ENCODE results near the gene CLSTN2.

CLSTN2 gene

GRCh38 chr3:140091143-140091542 lies 156.2 kb downstream of the CLSTN2 start:
- FAIRE-seq (no peak), DNase-seq (ENCODE audit: low spot score) (no peak)

- DNase-seq (ENCODE audit: low spot score), result no peak
- FAIRE-seq, result no peak
Observed at GRCh38 chr3:140092848-140093536, 158.0 kb downstream of the CLSTN2 start.

GRCh38 chr3:140093742-140094141 lies 158.8 kb downstream of the CLSTN2 start:
- peak; percentile 14 for DNase-seq (ENCODE audit: low spot score)
- peak; percentile 56 for FAIRE-seq

- no peak for FAIRE-seq
- no peak for DNase-seq (ENCODE audit: low spot score)
Observed at GRCh38 chr3:140094487-140094886, 159.5 kb downstream of the CLSTN2 start.

GRCh38 chr3:140096037-140096436 lies 161.1 kb downstream of the CLSTN2 start:
- DNase-seq (ENCODE audit: low spot score), result no peak
- no peak for FAIRE-seq

GRCh38 chr3:140097874-140098635 lies 163.1 kb downstream of the CLSTN2 start:
- FAIRE-seq, result no peak
- DNase-seq (ENCODE audit: low spot score), result no peak

- FAIRE-seq, result no peak
- no peak for DNase-seq (ENCODE audit: low spot score)
Observed at GRCh38 chr3:140100479-140100878, 165.5 kb downstream of the CLSTN2 start.

GRCh38 chr3:140103166-140103565 lies 168.2 kb downstream of the CLSTN2 start:
- no peak for FAIRE-seq
- no peak for DNase-seq (ENCODE audit: low spot score)

- FAIRE-seq (no peak), DNase-seq (ENCODE audit: low spot score) (no peak)
Observed at GRCh38 chr3:140103986-140104645, 169.1 kb downstream of the CLSTN2 start.

- no peak for FAIRE-seq
- no peak for DNase-seq (ENCODE audit: low spot score)
Observed at GRCh38 chr3:140113996-140114788, 179.2 kb downstream of the CLSTN2 start.

GRCh38 chr3:140114789-140115080 lies 179.8 kb downstream of the CLSTN2 start:
- DNase-seq (ENCODE audit: low spot score) (no peak), FAIRE-seq (no peak)

GRCh38 chr3:140117096-140117526 lies 182.1 kb downstream of the CLSTN2 start:
- FAIRE-seq (no peak), DNase-seq (ENCODE audit: low spot score) (no peak)

- FAIRE-seq, result no peak
- DNase-seq (ENCODE audit: low spot score), result no peak
Observed at GRCh38 chr3:140122183-140122582, 187.2 kb downstream of the CLSTN2 start.

GRCh38 chr3:140128217-140128616 lies 193.2 kb downstream of the CLSTN2 start:
- FAIRE-seq (no peak), DNase-seq (ENCODE audit: low spot score) (no peak)

GRCh38 chr3:140128631-140129030 lies 193.6 kb downstream of the CLSTN2 start:
- DNase-seq (ENCODE audit: low spot score), result peak; percentile 22
- FAIRE-seq, result no peak

GRCh38 chr3:140129768-140130284 lies 194.8 kb downstream of the CLSTN2 start:
- FAIRE-seq (no peak), DNase-seq (ENCODE audit: low spot score) (no peak)

- FAIRE-seq, result no peak
- no peak for DNase-seq (ENCODE audit: low spot score)
Observed at GRCh38 chr3:140131895-140132294, 196.9 kb downstream of the CLSTN2 start.

- DNase-seq (ENCODE audit: low spot score), result no peak
- no peak for FAIRE-seq
Observed at GRCh38 chr3:140134231-140134965, 199.4 kb downstream of the CLSTN2 start.

GRCh38 chr3:140135461-140135860 lies 200.5 kb downstream of the CLSTN2 start:
- FAIRE-seq (no peak), DNase-seq (ENCODE audit: low spot score) (no peak)

GRCh38 chr3:140143367-140144069 lies 208.5 kb downstream of the CLSTN2 start:
- no peak for FAIRE-seq
- DNase-seq (ENCODE audit: low spot score), result no peak
